BE2C (cell line): ENCODE results near the gene PPP1R14D.

Experiments
- DNase-seq: peaks from one replicate; pipeline ENCODE4 v3.0.0-alpha.2; 2020
- H3K27me3 ChIP-seq: fragments of 250-450 bp; sonication (Bioruptor Pico); 2 replicates; pipeline ENCODE4 v1.5.1; 2020; ENCODE audit warnings: mild to moderate bottlenecking
- H3K36me3 ChIP-seq: fragments of 250-450 bp; sonication (Bioruptor Pico); 2 replicates; pipeline ENCODE4 v1.5.1; 2020; ENCODE audit warnings: mild to moderate bottlenecking
- H3K4me1 ChIP-seq: fragments of 250-450 bp; sonication (Bioruptor Pico); 2 replicates; pipeline ENCODE4 v1.5.1; 2020
- H3K4me3 ChIP-seq: 2 replicates; pipeline ENCODE4 v1.5.1; 2011; ENCODE audit warnings: low read depth, low read length
- H3K9me3 ChIP-seq: fragments of 250-450 bp; sonication (Bioruptor Pico); 2 replicates; pipeline ENCODE4 v1.5.1; 2020
- TF ChIP-seq, protein P1 (sequence below): IDR thresholded peaks from 2 replicates; pipeline ENCODE4 v1.5.1; 2012; ENCODE audit warnings: mild to moderate bottlenecking, low read depth, low read length

The PPP1R14D gene

DNA sequence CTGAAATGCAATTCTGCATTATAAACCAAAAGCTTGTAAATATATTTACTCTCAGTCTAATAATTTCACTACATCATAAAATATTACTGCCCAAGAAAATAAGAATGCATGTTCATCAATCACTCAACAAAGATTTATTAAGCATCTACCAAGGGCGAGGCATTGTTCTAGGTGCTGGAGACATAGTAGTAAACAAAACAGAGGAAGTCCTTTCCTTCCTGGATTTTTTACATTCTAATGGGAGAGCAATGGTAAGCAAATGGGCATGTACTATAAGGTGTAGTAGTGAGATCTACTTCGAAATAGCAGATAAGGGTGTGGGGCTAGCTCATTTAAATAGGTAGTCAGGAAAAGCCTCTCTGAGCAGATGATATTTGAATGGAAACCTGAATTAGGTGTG is 32.5 kb downstream of the PPP1R14D start:
- no peaks in the 10 kb centered on the region for H3K4me1 ChIP-seq

GRCh38 chr15:40793216-40793989 is 35.1 kb downstream of the PPP1R14D start:
- no peak overlapping the region for H3K4me3 ChIP-seq
- peaks cover 12% of the 10 kb centered on the region for H3K36me3 ChIP-seq
- no peaks in the 10 kb centered on the region for H3K4me1 ChIP-seq
- no peaks in the 10 kb centered on the region for H3K27me3 ChIP-seq
- TF ChIP-seq, protein P1, sequence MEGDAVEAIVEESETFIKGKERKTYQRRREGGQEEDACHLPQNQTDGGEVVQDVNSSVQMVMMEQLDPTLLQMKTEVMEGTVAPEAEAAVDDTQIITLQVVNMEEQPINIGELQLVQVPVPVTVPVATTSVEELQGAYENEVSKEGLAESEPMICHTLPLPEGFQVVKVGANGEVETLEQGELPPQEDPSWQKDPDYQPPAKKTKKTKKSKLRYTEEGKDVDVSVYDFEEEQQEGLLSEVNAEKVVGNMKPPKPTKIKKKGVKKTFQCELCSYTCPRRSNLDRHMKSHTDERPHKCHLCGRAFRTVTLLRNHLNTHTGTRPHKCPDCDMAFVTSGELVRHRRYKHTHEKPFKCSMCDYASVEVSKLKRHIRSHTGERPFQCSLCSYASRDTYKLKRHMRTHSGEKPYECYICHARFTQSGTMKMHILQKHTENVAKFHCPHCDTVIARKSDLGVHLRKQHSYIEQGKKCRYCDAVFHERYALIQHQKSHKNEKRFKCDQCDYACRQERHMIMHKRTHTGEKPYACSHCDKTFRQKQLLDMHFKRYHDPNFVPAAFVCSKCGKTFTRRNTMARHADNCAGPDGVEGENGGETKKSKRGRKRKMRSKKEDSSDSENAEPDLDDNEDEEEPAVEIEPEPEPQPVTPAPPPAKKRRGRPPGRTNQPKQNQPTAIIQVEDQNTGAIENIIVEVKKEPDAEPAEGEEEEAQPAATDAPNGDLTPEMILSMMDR, result no peak
- DNase-seq, result no peak
- no peaks in the 10 kb centered on the region for H3K9me3 ChIP-seq

More for the DNA sequence above, 32.5 kb downstream of the PPP1R14D start:
- Histone ChIP-seq H3K36me3 (peaks cover 12% of the 10 kb centered on the region), H3K9me3 (no peaks in the 10 kb centered on the region), H3K27me3 (no peaks in the 10 kb centered on the region), H3K4me3 (no peak overlapping the region)
- no peak for DNase-seq
- TF ChIP-seq, protein P1, result no peak

GRCh38 chr15:40792394-40792793 is 36.1 kb downstream of the PPP1R14D start:
- DNase-seq, result no peak
- Histone ChIP-seq H3K9me3 (no peaks in the 10 kb centered on the region), H3K36me3 (peaks cover 12% of the 10 kb centered on the region), H3K27me3 (no peaks in the 10 kb centered on the region), H3K4me1 (no peaks in the 10 kb centered on the region), H3K4me3 (no peak overlapping the region)
- TF ChIP-seq, protein P1, result no peak

GRCh38 chr15:40790718-40791117 is 37.8 kb downstream of the PPP1R14D start:
- H3K4me1 ChIP-seq, result no peaks in the 10 kb centered on the region

GRCh38 chr15:40789999-40790398 is 38.5 kb downstream of the PPP1R14D start:
- TF ChIP-seq, protein P1, result no peak
- H3K36me3 ChIP-seq, result peaks cover 12% of the 10 kb centered on the region
- H3K27me3 ChIP-seq, result no peaks in the 10 kb centered on the region
- no peaks in the 10 kb centered on the region for H3K9me3 ChIP-seq
- H3K4me3 ChIP-seq, result no peak overlapping the region
- no peak for DNase-seq
- H3K4me1 ChIP-seq, result no peaks in the 10 kb centered on the region

More at GRCh38 chr15:40790718-40791117, 37.8 kb downstream of the PPP1R14D start:
- Histone ChIP-seq H3K27me3 (no peaks in the 10 kb centered on the region), H3K9me3 (no peaks in the 10 kb centered on the region), H3K36me3 (peaks cover 12% of the 10 kb centered on the region), H3K4me3 (no peak overlapping the region)
- TF ChIP-seq, protein P1, result no peak
- no peak for DNase-seq

GRCh38 chr15:40789119-40789518 is 39.4 kb downstream of the PPP1R14D start:
- Histone ChIP-seq H3K4me3 (no peak overlapping the region), H3K27me3 (no peaks in the 10 kb centered on the region), H3K36me3 (peaks cover 12% of the 10 kb centered on the region), H3K4me1 (no peaks in the 10 kb centered on the region), H3K9me3 (no peaks in the 10 kb centered on the region)
- TF ChIP-seq, protein P1, result no peak
- DNase-seq, result no peak
